ENCODE results near the gene SERPINC1.
"Not testable (repeated sequence)": the region's sequence is repeated elsewhere in the genome, so short reads cannot be mapped to it uniquely, and the experiment has no call there.

DNA sequence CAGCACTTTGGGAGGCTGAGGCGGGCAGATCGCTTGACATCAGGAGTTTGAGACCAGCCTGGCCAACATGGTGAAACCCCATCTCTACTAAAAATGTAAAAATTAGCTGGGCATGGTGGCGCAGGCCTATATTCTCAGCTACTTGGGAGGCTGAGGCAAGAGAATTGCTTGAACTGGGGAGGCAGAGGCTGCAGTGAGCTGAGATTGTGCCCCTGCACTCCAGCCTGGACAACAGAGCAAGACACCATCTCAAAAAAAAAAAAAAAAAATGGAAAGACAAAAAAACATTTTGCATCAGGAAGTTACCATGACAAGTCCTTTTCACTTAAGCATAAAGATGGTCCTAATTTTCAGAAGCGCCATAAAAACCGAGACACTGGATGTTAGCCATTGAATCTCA lies 13.4 kb upstream of the SERPINC1 start:
- TF ChIP-seq E2F1 (CRISPR knock-in tag; IDR thresholded peaks at IDR 0.05); CTCF (IDR thresholded peaks at IDR 0.05); SP1 (CRISPR knock-in tag; conservative IDR thresholded peaks at IDR 0.05); AFF4 (CRISPR knock-in tag; IDR thresholded peaks at IDR 0.05; ENCODE audit: borderline replicate concordance); USF2 (CRISPR knock-in tag; IDR thresholded peaks at IDR 0.05); ESRRA (CRISPR knock-in tag; IDR thresholded peaks at IDR 0.05; ENCODE audit: borderline replicate concordance); FOXP4 (CRISPR knock-in tag; IDR thresholded peaks at IDR 0.05); CREM (CRISPR knock-in tag; IDR thresholded peaks at IDR 0.05); NFE2L1 (CRISPR knock-in tag; IDR thresholded peaks at IDR 0.05): not testable (repeated sequence)
- TF ChIP-seq, protein P1, sequence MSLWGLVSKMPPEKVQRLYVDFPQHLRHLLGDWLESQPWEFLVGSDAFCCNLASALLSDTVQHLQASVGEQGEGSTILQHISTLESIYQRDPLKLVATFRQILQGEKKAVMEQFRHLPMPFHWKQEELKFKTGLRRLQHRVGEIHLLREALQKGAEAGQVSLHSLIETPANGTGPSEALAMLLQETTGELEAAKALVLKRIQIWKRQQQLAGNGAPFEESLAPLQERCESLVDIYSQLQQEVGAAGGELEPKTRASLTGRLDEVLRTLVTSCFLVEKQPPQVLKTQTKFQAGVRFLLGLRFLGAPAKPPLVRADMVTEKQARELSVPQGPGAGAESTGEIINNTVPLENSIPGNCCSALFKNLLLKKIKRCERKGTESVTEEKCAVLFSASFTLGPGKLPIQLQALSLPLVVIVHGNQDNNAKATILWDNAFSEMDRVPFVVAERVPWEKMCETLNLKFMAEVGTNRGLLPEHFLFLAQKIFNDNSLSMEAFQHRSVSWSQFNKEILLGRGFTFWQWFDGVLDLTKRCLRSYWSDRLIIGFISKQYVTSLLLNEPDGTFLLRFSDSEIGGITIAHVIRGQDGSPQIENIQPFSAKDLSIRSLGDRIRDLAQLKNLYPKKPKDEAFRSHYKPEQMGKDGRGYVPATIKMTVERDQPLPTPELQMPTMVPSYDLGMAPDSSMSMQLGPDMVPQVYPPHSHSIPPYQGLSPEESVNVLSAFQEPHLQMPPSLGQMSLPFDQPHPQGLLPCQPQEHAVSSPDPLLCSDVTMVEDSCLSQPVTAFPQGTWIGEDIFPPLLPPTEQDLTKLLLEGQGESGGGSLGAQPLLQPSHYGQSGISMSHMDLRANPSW (CRISPR knock-in tag; conservative IDR thresholded peaks at IDR 0.05; ENCODE audit: low read depth): not testable (repeated sequence)
